ENCODE results near the gene SYT15B.
"Not testable (repeated sequence)": the region's sequence is repeated elsewhere in the genome, so short reads cannot be mapped to it uniquely, and the experiment has no call there.

The SYT15B gene

GRCh38 chr10:47724119-47724518 lies 39.3 kb downstream of the SYT15B start:
- H3K9me3 ChIP-seq (ENCODE audit: severe bottlenecking); DNase-seq (ENCODE audit: low spot score); H3K27me3 ChIP-seq (ENCODE audit: insufficient read depth, poor library complexity, severe bottlenecking); H3K27ac ChIP-seq (ENCODE audit: poor library complexity, severe bottlenecking); H3K36me3 ChIP-seq (ENCODE audit: low read depth); H3K4me1 ChIP-seq (ENCODE audit: insufficient read depth, poor library complexity, severe bottlenecking); H3K4me3 ChIP-seq (ENCODE audit: severe bottlenecking); ATAC-seq (ENCODE audit: low read depth): not testable (repeated sequence)

DNA sequence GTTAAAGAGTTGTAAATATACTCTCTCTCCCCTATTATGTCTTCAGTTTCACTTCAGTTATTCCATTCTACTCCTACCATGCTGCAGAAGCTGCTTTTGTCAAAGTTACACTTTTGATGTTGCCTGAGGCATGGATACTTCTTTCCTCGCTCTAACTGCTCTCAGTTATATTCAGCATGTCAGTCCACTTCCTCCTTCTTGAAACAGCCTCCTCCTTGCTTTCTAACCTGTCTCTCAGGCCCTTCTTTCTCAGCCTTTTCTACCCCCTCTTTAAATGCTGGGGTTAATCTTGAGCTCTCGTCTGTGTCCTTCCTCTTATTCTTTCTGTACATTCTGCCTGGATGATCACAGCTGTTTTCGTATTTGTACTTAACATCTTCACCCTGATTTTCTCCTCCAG lies 40.0 kb downstream of the SYT15B start:
- not testable (repeated sequence) for ATAC-seq (ENCODE audit: low read depth); H3K27me3 ChIP-seq (ENCODE audit: insufficient read depth, poor library complexity, severe bottlenecking); H3K4me1 ChIP-seq (ENCODE audit: insufficient read depth, poor library complexity, severe bottlenecking); H3K9me3 ChIP-seq (ENCODE audit: severe bottlenecking); DNase-seq (ENCODE audit: low spot score); H3K27ac ChIP-seq (ENCODE audit: poor library complexity, severe bottlenecking); H3K36me3 ChIP-seq (ENCODE audit: low read depth); H3K4me3 ChIP-seq (ENCODE audit: severe bottlenecking)

DNA sequence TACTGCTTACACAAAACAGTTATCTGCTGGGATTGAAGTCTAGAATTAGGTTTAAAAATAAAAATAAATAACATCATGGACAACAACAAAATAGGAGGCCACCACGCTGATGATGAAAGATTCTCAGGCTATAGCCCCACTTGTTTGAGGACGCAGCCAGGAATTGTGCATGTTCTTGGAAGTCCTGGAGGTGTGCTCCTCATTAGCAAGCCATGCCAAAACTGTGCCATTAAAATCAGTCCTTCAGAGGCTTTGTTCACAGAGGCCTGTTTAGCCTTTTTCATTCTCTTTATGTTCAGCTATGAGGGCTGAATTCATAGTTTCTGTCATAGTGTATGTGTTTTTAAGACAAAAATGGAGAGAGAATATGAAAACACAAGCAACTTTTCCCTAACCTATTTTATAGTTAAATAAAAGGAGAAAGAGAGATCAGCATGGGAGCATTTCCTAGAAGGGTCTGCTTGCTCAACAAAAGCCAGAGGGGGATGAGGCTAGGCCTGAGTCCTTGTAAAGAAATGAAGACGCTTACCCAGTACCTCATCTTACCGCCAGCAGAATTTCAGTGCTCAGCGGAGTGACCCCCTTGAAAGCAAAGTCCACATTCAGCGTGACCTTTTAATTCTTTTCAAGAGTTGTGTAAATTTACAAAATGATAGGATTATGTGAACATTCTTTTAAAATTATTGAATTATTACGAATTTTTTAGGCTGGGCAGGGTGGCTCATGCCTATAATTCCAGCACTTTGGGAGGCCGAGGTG lies 46.2 kb downstream of the SYT15B start:
- not testable (repeated sequence) for H3K9me3 ChIP-seq (ENCODE audit: severe bottlenecking); H3K27me3 ChIP-seq (ENCODE audit: insufficient read depth, poor library complexity, severe bottlenecking); H3K4me3 ChIP-seq (ENCODE audit: severe bottlenecking); H3K27ac ChIP-seq (ENCODE audit: poor library complexity, severe bottlenecking); ATAC-seq (ENCODE audit: low read depth); H3K36me3 ChIP-seq (ENCODE audit: low read depth); H3K4me1 ChIP-seq (ENCODE audit: insufficient read depth, poor library complexity, severe bottlenecking); DNase-seq (ENCODE audit: low spot score)

All from RWPE2 (cell line).